ENCODE data around the gene QDPR. TPM values are rescaled to one million over a fixed set of nuclear protein-coding genes. Genes with fewer than 3 reads are reported as not detected.

The QDPR gene
- total and polyA plus RNA-seq, 4 donors = 23.4 to 45.4 (median 31.4) TPM

- Histone ChIP-seq H3K27me3 (ENCODE audit: control insufficient read depth in 3 of 3, insufficient read depth in 3 of 3, low read length in 2 of 3) (no peaks in the 10 kb centered on the region), H3K9ac (ENCODE audit: insufficient read depth in 1 of 2, low read length in 2 of 2) (no peak overlapping the region), H3K4me3 (no peak overlapping the region), H3K36me3 (ENCODE audit: control insufficient read depth in 4 of 4, insufficient read depth in 4 of 4, low read length in 4 of 4) (peaks cover 20 to 33% (median 22%) of the 10 kb centered on the region in 4 donors), H3K9me3 (ENCODE audit: control insufficient read depth in 4 of 4, insufficient read depth in 3 of 4, low read length in 3 of 4) (no peaks in the 10 kb centered on the region), H3K4me1 (ENCODE audit: control insufficient read depth in 5 of 5, insufficient read depth in 5 of 5, low read length in 5 of 5) (no peaks in the 10 kb centered on the region), H3K27ac (ENCODE audit: low read depth in 1 of 2, low read length in 1 of 2) (no peak overlapping the region)
- DNase-seq (no peak), ATAC-seq (ENCODE audit: insufficient read depth, low FRiP score) (no peak)
- WGBS, 2 donors = 81 to 90% methylated on average over 3 of the region's 3 CpGs
- TF ChIP-seq, protein P1, sequence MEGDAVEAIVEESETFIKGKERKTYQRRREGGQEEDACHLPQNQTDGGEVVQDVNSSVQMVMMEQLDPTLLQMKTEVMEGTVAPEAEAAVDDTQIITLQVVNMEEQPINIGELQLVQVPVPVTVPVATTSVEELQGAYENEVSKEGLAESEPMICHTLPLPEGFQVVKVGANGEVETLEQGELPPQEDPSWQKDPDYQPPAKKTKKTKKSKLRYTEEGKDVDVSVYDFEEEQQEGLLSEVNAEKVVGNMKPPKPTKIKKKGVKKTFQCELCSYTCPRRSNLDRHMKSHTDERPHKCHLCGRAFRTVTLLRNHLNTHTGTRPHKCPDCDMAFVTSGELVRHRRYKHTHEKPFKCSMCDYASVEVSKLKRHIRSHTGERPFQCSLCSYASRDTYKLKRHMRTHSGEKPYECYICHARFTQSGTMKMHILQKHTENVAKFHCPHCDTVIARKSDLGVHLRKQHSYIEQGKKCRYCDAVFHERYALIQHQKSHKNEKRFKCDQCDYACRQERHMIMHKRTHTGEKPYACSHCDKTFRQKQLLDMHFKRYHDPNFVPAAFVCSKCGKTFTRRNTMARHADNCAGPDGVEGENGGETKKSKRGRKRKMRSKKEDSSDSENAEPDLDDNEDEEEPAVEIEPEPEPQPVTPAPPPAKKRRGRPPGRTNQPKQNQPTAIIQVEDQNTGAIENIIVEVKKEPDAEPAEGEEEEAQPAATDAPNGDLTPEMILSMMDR (IDR thresholded peaks at IDR 0.05; ENCODE audit: control extremely low read depth, extremely low read depth) = no peak
Observed at GRCh38 chr4:17502756-17503155, 9.1 kb downstream of the QDPR start.

DNA sequence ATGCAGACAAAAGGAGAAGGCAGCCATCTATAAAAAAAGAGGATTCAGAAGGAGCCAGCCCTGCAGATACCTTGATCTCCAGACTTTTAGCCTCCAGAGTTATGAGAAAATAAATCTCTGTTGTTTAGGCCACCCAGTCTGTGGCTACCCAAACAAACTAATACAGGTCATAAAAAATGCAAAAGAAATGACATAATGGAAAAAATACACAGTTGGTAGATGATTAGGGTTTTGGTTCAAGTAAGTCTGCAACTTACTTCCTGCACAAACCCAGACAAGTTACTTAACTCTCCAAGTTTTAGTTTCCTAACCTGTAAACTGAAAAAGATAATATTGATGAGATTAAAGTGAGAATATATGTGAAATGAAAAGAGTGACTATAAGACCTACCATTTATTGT lies 11.3 kb downstream of the QDPR start:
- ATAC-seq (ENCODE audit: insufficient read depth, low FRiP score) = no peak
- DNase-seq = no peak
- Histone ChIP-seq H3K4me1 (ENCODE audit: control insufficient read depth in 5 of 5, insufficient read depth in 5 of 5, low read length in 5 of 5) (no peaks in the 10 kb centered on the region), H3K36me3 (ENCODE audit: control insufficient read depth in 4 of 4, insufficient read depth in 4 of 4, low read length in 4 of 4) (peaks cover 16 to 31% (median 18%) of the 10 kb centered on the region in 4 donors), H3K9me3 (ENCODE audit: control insufficient read depth in 4 of 4, insufficient read depth in 3 of 4, low read length in 3 of 4) (no peaks in the 10 kb centered on the region), H3K27me3 (ENCODE audit: control insufficient read depth in 3 of 3, insufficient read depth in 3 of 3, low read length in 2 of 3) (no peaks in the 10 kb centered on the region), H3K4me3 (no peak overlapping the region), H3K27ac (ENCODE audit: low read depth in 1 of 2, low read length in 1 of 2) (no peak overlapping the region), H3K9ac (ENCODE audit: insufficient read depth in 1 of 2, low read length in 2 of 2) (no peak overlapping the region)
- TF ChIP-seq, protein P1 (IDR thresholded peaks at IDR 0.05; ENCODE audit: control extremely low read depth, extremely low read depth) = no peak

DNA sequence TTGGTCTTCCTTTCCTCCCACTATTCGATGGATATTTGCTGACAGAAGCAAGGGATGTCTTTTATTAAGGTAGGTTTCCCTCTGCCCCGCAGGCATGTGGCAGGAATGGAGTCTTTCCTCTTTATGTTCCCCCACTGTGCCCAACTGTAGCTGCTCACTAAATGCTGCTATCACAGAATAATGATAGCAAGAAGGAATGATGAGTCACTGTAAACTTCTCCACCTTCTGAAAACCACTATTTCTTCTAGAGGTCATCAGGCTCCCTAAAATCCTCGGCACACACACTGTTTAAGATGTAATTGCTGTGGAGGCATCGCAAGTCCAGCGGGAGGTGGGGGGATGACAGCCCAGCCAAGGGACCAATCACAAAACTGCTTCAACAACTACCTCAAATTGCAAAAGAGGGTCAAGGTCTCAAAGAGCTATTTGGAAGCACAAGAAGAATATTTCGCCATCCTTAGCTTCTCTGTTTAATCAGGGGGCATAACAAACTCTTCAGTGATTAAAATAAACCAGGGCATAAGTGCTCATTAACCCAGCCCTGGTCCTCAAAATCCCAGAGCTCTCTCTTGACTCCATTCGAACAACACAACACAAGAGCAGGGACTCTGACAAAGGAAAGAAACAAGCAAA lies 13.9 kb downstream of the QDPR start:
- TF ChIP-seq, protein P1 (IDR thresholded peaks at IDR 0.05; ENCODE audit: control extremely low read depth, extremely low read depth) = no peak

More for the DNA sequence above, 13.9 kb downstream of the QDPR start:
- H3K27me3 ChIP-seq (ENCODE audit: control insufficient read depth in 3 of 3, insufficient read depth in 3 of 3, low read length in 2 of 3) = no peaks in the 10 kb centered on the region
- H3K27ac ChIP-seq (ENCODE audit: low read depth in 1 of 2, low read length in 1 of 2) = no peak overlapping the region
- H3K9ac ChIP-seq (ENCODE audit: insufficient read depth in 1 of 2, low read length in 2 of 2) = no peak overlapping the region
- WGBS, 2 donors = 66 to 68% methylated on average over 7 of the region's 7 CpGs
- peaks cover 0 to 2% (median 0%) of the 10 kb centered on the region in 5 donors for H3K4me1 ChIP-seq (ENCODE audit: control insufficient read depth in 5 of 5, insufficient read depth in 5 of 5, low read length in 5 of 5)
- peak; percentile 58 for ATAC-seq (ENCODE audit: insufficient read depth, low FRiP score)
- H3K36me3 ChIP-seq (ENCODE audit: control insufficient read depth in 4 of 4, insufficient read depth in 4 of 4, low read length in 4 of 4) = peaks cover 19 to 26% (median 22%) of the 10 kb centered on the region in 4 donors
- no peak overlapping the region for H3K4me3 ChIP-seq
- no peaks in the 10 kb centered on the region for H3K9me3 ChIP-seq (ENCODE audit: control insufficient read depth in 4 of 4, insufficient read depth in 3 of 4, low read length in 3 of 4)
- no peak for DNase-seq
